ENCODE data around the gene POLD4.
"Not testable (repeated sequence)": the region's sequence is repeated elsewhere in the genome, so short reads cannot be mapped to it uniquely, and the experiment has no call there.

POLD4 gene

GRCh38 chr11:67321313-67321871, 32.0 kb downstream of the POLD4 start:
- TF ChIP-seq CTCF (conservative IDR thresholded peaks at IDR 0.05; ENCODE audit: control insufficient read depth, insufficient read depth, low read depth, low read length), result no peak
- no peak overlapping the region for H3K4me3 ChIP-seq (ENCODE audit: control insufficient read depth, low read depth, low read length)
- no peak for DNase-seq (ENCODE audit: low read depth)

DNA sequence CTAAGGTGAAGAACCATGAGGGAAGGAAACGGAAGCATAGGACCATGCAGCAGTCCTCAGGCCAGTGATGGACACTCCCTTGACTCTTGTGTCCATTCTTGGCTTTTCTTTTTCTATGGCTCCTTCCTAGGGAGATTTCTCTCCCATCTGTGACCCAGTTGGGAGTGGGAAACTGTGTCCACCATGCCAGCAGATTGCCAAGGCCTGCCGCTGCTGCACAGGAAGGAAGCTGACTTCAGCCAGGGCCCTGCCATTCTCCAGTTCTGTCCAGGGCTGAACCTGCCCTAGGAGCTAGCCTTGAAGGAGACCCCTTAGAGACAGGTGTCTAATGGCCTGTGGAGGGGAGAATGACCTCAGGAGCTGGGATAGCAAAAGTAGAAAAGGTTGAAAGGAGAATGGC, 32.7 kb downstream of the POLD4 start:
- no peak for TF ChIP-seq CTCF (conservative IDR thresholded peaks at IDR 0.05; ENCODE audit: control insufficient read depth, insufficient read depth, low read depth, low read length)
- H3K4me3 ChIP-seq (ENCODE audit: control insufficient read depth, low read depth, low read length), result no peak overlapping the region
- no peak for DNase-seq (ENCODE audit: low read depth)

DNA sequence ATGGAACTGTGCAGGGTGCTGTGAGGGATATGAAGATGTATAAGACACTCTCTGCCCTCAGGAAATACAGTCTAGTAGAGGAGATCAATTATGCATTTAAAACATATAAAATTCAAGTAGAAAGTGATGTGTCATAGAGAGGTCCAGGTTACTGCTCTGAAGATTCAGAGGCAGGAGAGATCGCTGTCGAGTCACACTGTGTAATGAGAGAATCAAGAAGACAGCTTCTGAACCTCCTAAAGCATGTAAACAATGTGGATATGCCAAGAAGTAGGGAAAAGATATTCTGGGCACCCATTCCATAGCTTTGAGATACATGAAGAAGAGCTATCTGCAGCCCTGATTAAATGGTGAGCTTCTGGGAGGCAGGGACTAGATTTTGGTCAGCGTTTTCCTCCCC, 33.3 kb downstream of the POLD4 start:
- H3K4me3 ChIP-seq (ENCODE audit: control insufficient read depth, low read depth, low read length), result no peak overlapping the region
- no peak for TF ChIP-seq CTCF (conservative IDR thresholded peaks at IDR 0.05; ENCODE audit: control insufficient read depth, insufficient read depth, low read depth, low read length)
- DNase-seq (ENCODE audit: low read depth), result no peak

DNA sequence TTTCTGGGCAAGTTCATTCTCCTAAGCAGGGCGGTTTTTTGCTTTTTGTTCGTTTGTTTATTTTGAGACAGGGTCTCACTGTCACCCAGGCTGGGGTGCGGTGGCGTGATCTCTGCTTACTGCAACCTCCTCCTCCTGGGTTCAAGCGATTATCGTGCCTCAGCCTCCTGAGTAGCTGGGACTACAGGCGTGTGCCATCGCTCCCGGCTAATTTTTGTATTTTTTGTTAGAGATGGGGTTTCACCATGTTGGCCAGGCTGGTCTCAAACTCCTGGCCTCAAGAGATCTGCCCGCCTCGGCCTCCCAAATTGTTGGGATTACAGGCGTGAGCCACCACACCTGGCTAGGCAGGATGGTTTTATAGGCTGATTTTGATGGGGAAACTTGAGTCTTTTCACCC, 34.5 kb downstream of the POLD4 start:
- not testable (repeated sequence) for H3K4me3 ChIP-seq (ENCODE audit: control insufficient read depth, low read depth, low read length); DNase-seq (ENCODE audit: low read depth)

- TF ChIP-seq CTCF (conservative IDR thresholded peaks at IDR 0.05; ENCODE audit: control insufficient read depth, insufficient read depth, low read depth, low read length), result no peak
- H3K4me3 ChIP-seq (ENCODE audit: control insufficient read depth, low read depth, low read length), result peak overlapping the region; percentile 87
- no peak for DNase-seq (ENCODE audit: low read depth)
Measured at GRCh38 chr11:67317888-67318555, 35.3 kb downstream of the POLD4 start.

GRCh38 chr11:67317205-67317887, 36.0 kb downstream of the POLD4 start:
- peak; percentile 77 for TF ChIP-seq CTCF (conservative IDR thresholded peaks at IDR 0.05; ENCODE audit: control insufficient read depth, insufficient read depth, low read depth, low read length)
- peak; percentile 91 for DNase-seq (ENCODE audit: low read depth)
- peak overlapping the region; percentile 87 for H3K4me3 ChIP-seq (ENCODE audit: control insufficient read depth, low read depth, low read length)

GRCh38 chr11:67316882-67317204, 36.5 kb downstream of the POLD4 start:
- no peak for TF ChIP-seq CTCF (conservative IDR thresholded peaks at IDR 0.05; ENCODE audit: control insufficient read depth, insufficient read depth, low read depth, low read length)
- peak overlapping the region; percentile 87 for H3K4me3 ChIP-seq (ENCODE audit: control insufficient read depth, low read depth, low read length)
- DNase-seq (ENCODE audit: low read depth), result no peak
